HUES64 (cell line): ENCODE data around the gene CDC37.

Source experiments
- H3K27ac ChIP-seq: 2 replicates; pipeline ENCODE4 v1.7.0; 2013; ENCODE audit warnings: low read depth, low read length, inconsistent platforms
- H3K27me3 ChIP-seq: 2 replicates; pipeline ENCODE4 v1.6.1; 2013; ENCODE audit warnings: mild to moderate bottlenecking, low read length; ENCODE audit not compliant: insufficient read depth
- H3K36me3 ChIP-seq: 2 replicates; pipeline ENCODE4 v1.6.1; 2013; ENCODE audit warnings: mild to moderate bottlenecking, low read length; ENCODE audit not compliant: insufficient read depth
- H3K4me1 ChIP-seq: 2 replicates; pipeline ENCODE4 v1.6.1; 2013; ENCODE audit warnings: mild to moderate bottlenecking, low read length, moderate library complexity; ENCODE audit not compliant: insufficient read depth
- H3K4me3 ChIP-seq: 2 replicates; pipeline ENCODE4 v1.5.1; 2013; ENCODE audit warnings: mild to moderate bottlenecking, low read length, moderate library complexity
- H3K9ac ChIP-seq: 2 replicates; pipeline ENCODE4 v1.6.1; 2013; ENCODE audit warnings: mild to moderate bottlenecking, low read depth, low read length
- H3K9me3 ChIP-seq: 2 replicates; pipeline ENCODE4 v1.6.1; 2013; ENCODE audit warnings: low read depth, low read length; ENCODE audit not compliant: insufficient read depth
- WGBS: fragments of 150-250, 120-280 bp; methylation state at CpG from one replicate; pipeline ENCODE4 v1.1.7; 2013; ENCODE audit warnings: missing lambda C conversion rate; 5-methylcytosine and 5-hydroxymethylcytosine counted together

CDC37 gene

DNA sequence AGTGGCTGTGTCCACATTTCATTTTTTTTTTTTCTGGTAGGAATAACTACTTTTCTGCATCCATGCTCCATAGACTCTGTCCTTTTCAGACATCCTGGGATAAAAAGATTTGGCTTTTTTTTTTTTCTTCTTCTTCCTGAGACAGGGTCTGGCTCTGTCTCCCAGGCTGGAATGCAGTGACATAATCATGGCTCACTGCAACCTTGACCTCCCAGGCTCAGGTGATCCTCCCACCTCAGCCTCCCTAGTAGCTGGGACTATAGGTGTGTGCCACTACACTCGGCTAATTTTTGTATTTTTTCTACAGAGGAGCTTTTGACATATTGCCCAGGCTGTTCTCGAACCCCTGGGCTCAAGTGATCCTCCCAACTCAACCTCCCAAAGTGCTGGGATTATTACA lies 59.8 kb downstream of the CDC37 start:
- no peak overlapping the region for H3K4me3 ChIP-seq
- no peak overlapping the region for H3K27ac ChIP-seq
- no peaks in the 10 kb centered on the region for H3K9me3 ChIP-seq
- peaks cover 5% of the 10 kb centered on the region for H3K4me1 ChIP-seq
- no peak overlapping the region for H3K9ac ChIP-seq
- 95% methylated on average over 2 of the region's 2 CpGs for WGBS
- H3K27me3 ChIP-seq: no peaks in the 10 kb centered on the region
- H3K36me3 ChIP-seq: no peaks in the 10 kb centered on the region
